HepG2 (cell line): ENCODE data around the gene DCTN3.

Experiments
- CTCF ChIP-seq: sonication (generic); formaldehyde crosslinking; IDR thresholded peaks from 2 replicates; pipeline ENCODE4 v1.5.0; 2020; ENCODE audit warnings: mild to moderate bottlenecking, missing genetic modification reagents, moderate library complexity
- RELA ChIP-seq: sonication (generic); formaldehyde crosslinking; IDR thresholded peaks from 2 replicates; pipeline ENCODE4 v1.4.0; 2020; ENCODE audit warnings: missing genetic modification reagents
- SIN3A ChIP-seq: IDR thresholded peaks from 2 replicates; pipeline ENCODE4 v1.6.1; 2011; ENCODE audit warnings: low read depth, mild to moderate bottlenecking, control low read depth, low read length, borderline replicate concordance
- ZNF747 ChIP-seq: sonication (generic); formaldehyde crosslinking; IDR thresholded peaks from 2 replicates; pipeline ENCODE4 v1.8.1; 2023; ENCODE audit warnings: missing genetic modification reagents, mild to moderate bottlenecking, borderline replicate concordance

- TF ChIP-seq RELA (CRISPR knock-in tag) (no peak), SIN3A (no peak), ZNF747 (CRISPR knock-in tag) (no peak), CTCF (no peak)
Measured at GRCh38 chr9:34638138-34638445, 17.8 kb upstream of the DCTN3 start.
